Sigmoid colon (tissue), 7 donors: ENCODE data around the gene OSGEPL1. TPM values are rescaled to one million over a fixed set of nuclear protein-coding genes. Genes with fewer than 3 reads are reported as not detected.

Source experiments
- DNase-seq: peaks from one replicate; pipeline ENCODE4 v3.0.0-alpha.2; 2019
- H3K27ac ChIP-seq, 4 donors: fragments of 200-600 bp; sonication (generic); one replicate each; pipeline ENCODE4 v1.5.1; 2016 to 2019; ENCODE audit warnings: mild to moderate bottlenecking in 1 of 4
- H3K27me3 ChIP-seq, 3 donors: fragments of 200-600 bp; sonication (generic); one replicate each; pipeline ENCODE4 v1.5.1; 2019; ENCODE audit warnings: mild to moderate bottlenecking in 1 of 3
- H3K36me3 ChIP-seq, 4 donors: fragments of 200-600 bp; sonication (generic); one replicate each; pipeline ENCODE4 v1.5.1; 2016 to 2019
- H3K4me1 ChIP-seq, 4 donors: fragments of 200-600 bp; sonication (generic); one replicate each; pipeline ENCODE4 v1.5.1; 2017 to 2019
- H3K4me3 ChIP-seq, 4 donors: fragments of 200-600 bp; sonication (generic); one replicate each; pipeline ENCODE4 v1.5.1; 2017 to 2019; ENCODE audit warnings: mild to moderate bottlenecking in 2 of 4, moderate library complexity in 1 of 4
- H3K9me3 ChIP-seq, 4 donors: fragments of 200-600 bp in 3 of 4; sonication (generic) in 3 of 4; one replicate each; pipeline versions ENCODE4 v1.5.1 to v1.6.1; 2013 to 2019
- CTCF ChIP-seq, 4 experiments: fragments of 450-650 bp in 3 of 4; fragments of 200-600 bp in 1 of 4; IDR thresholded peaks; one replicate each; pipeline ENCODE4 v1.5.1; 2016 to 2019; ENCODE audit warnings: antibody characterized with exemption in 4 of 4, mild to moderate bottlenecking in 3 of 4, moderate library complexity in 2 of 4
- EP300 ChIP-seq, 4 donors: sonication (generic); formaldehyde crosslinking; IDR thresholded peaks; one replicate each; pipeline ENCODE4 v1.6.1; 2017; ENCODE audit warnings: antibody characterized with exemption in 4 of 4
- POLR2A ChIP-seq, 2 donors: fragments of 450-650 bp; IDR thresholded peaks; one replicate each; pipeline ENCODE4 v1.6.1; 2016; ENCODE audit warnings: antibody characterized with exemption in 2 of 2, mild to moderate bottlenecking in 2 of 2, moderate library complexity in 2 of 2
- POLR2AphosphoS5 ChIP-seq, 4 donors: sonication (generic); formaldehyde crosslinking; IDR thresholded peaks; one replicate each; pipeline ENCODE4 v1.6.1; 2017; ENCODE audit warnings: antibody characterized with exemption in 4 of 4
- WGBS, 2 donors: extraction: QIAGEN DNeasy Blood & Tissue Kit; methylation state at CpG; one replicate each; pipeline ENCODE4 v1.1.7; 2013; 5-methylcytosine and 5-hydroxymethylcytosine counted together
- intact Hi-C: fragments of 100-400 bp; cut with DNase I; formaldehyde crosslinking; loops from one replicate; pipeline ENCODE4 v1.15.1; 2023
- polyA plus RNA-seq, 3 donors: library from polyadenylated mRNA; stranded (reverse); fragments of 200-250 nt; gene quantifications; one replicate each; pipeline ENCODE4 v1.2.3, GENCODE V29; 2013
- total RNA-seq, 4 donors: library from RNA; depleted of rRNA; stranded (reverse); fragments of >200 nt; gene quantifications; one replicate each; pipeline ENCODE4 v1.1.0, GENCODE V29; 2016
- donor health status: healthy with polysubstance abuse.
- donor health status: Bipolar disorder and iron deficiency.
- donor health status: healthy.

The OSGEPL1 gene
- total and polyA plus RNA-seq, 7 donors = 1.2 to 10.0 (median 5.2) TPM

- H3K9me3 ChIP-seq = no peaks in the 10 kb centered on the region
- H3K4me3 ChIP-seq = peak overlapping the region in 2 of 4 donors; percentile 76 to 85
- 47 to 63% methylated on average over 4 of the region's 4 CpGs for WGBS, 2 donors
- H3K27ac ChIP-seq = peak overlapping the region in 3 of 4 donors; percentile 88 to 98 (median 96)
- intact Hi-C loops = loop anchor here (5.0 to 10.0 kb wide), 2 partner anchors 120 to 873 kb away; partner anchors contain the start of gene ASNSD1
- peaks cover 0 to 47% (median 11%) of the 10 kb centered on the region in 4 donors for H3K36me3 ChIP-seq
- peaks cover 0 to 35% (median 32%) of the 10 kb centered on the region in 4 donors for H3K4me1 ChIP-seq
- no peaks in the 10 kb centered on the region for H3K27me3 ChIP-seq
- no peak for DNase-seq
- TF ChIP-seq POLR2A (IDR thresholded peaks at IDR 0.05) (no peak), EP300 (IDR thresholded peaks at IDR 0.05) (no peak), CTCF (IDR thresholded peaks at IDR 0.05) (no peak), POLR2AphosphoS5 (IDR thresholded peaks at IDR 0.05) (no peak)
Measured at GRCh38 chr2:189782221-189782671, 19.7 kb upstream of the OSGEPL1 start.

GRCh38 chr2:189772212-189772611, 9.6 kb upstream of the OSGEPL1 start:
- WGBS, 2 donors = 83 to 93% methylated on average over 1 of the region's 1 CpG
- no peaks in the 10 kb centered on the region for H3K4me1 ChIP-seq
- no peaks in the 10 kb centered on the region for H3K9me3 ChIP-seq
- no peaks in the 10 kb centered on the region for H3K27me3 ChIP-seq
- H3K4me3 ChIP-seq = no peak overlapping the region
- H3K27ac ChIP-seq = no peak overlapping the region
- no peak for TF ChIP-seq POLR2A (IDR thresholded peaks at IDR 0.05)
- TF ChIP-seq EP300 (IDR thresholded peaks at IDR 0.05) = no peak
- no peak for TF ChIP-seq POLR2AphosphoS5 (IDR thresholded peaks at IDR 0.05)
- no peak for TF ChIP-seq CTCF (IDR thresholded peaks at IDR 0.05)
- DNase-seq = no peak
- intact Hi-C loops = no loop called here
- H3K36me3 ChIP-seq = peaks cover 0 to 92% (median 27%) of the 10 kb centered on the region in 4 donors

GRCh38 chr2:189770590-189771322, 8.2 kb upstream of the OSGEPL1 start:
- H3K9me3 ChIP-seq = no peaks in the 10 kb centered on the region
- TF ChIP-seq POLR2AphosphoS5 (IDR thresholded peaks at IDR 0.05) (no peak), EP300 (IDR thresholded peaks at IDR 0.05) (no peak), POLR2A (IDR thresholded peaks at IDR 0.05) (no peak), CTCF (IDR thresholded peaks at IDR 0.05) (no peak)
- intact Hi-C loops = no loop called here
- peaks cover 0 to 86% (median 26%) of the 10 kb centered on the region in 4 donors for H3K36me3 ChIP-seq
- no peaks in the 10 kb centered on the region for H3K27me3 ChIP-seq
- 74 to 75% methylated on average over 6 of the region's 6 CpGs for WGBS, 2 donors
- no peak for DNase-seq
- no peak overlapping the region for H3K27ac ChIP-seq
- no peaks in the 10 kb centered on the region for H3K4me1 ChIP-seq
- H3K4me3 ChIP-seq = no peak overlapping the region

- Histone ChIP-seq H3K4me1 (peaks cover 0 to 13% (median 9%) of the 10 kb centered on the region in 4 donors), H3K9me3 (no peaks in the 10 kb centered on the region), H3K27me3 (no peaks in the 10 kb centered on the region), H3K36me3 (peaks cover 0 to 23% (median 0%) of the 10 kb centered on the region in 4 donors), H3K4me3 (peak overlapping the region in 1 of 4 donors; percentile 74), H3K27ac (no peak overlapping the region)
- DNase-seq = no peak
- WGBS, 2 donors = 86 to 88% methylated on average over 4 of the region's 4 CpGs
- TF ChIP-seq CTCF (IDR thresholded peaks at IDR 0.05) = no peak
- no peak for TF ChIP-seq POLR2A (IDR thresholded peaks at IDR 0.05)
- TF ChIP-seq EP300 (IDR thresholded peaks at IDR 0.05) = no peak
- no peak for TF ChIP-seq POLR2AphosphoS5 (IDR thresholded peaks at IDR 0.05)
- intact Hi-C loops = loop anchor here (2.0 kb wide), 2 partner anchors 21 to 103 kb away; partner anchors contain the start of genes ASNSD1, ORMDL1 and PMS1
Measured at GRCh38 chr2:189763908-189764661, 1.5 kb upstream of the OSGEPL1 start.
